Neural progenitor cell (in vitro differentiated cells): ENCODE results near the gene TNNI2. TPM values are rescaled to one million over a fixed set of nuclear protein-coding genes. Genes with fewer than 3 reads are reported as not detected.

Experiments
- DNase-seq: peaks from one replicate; pipeline ENCODE4 v3.0.0-alpha.2; 2016; ENCODE audit warnings: low spot score
- H2AFZ ChIP-seq: fragments of 200-600 bp; sonication (generic); replicated peaks from 2 replicates; pipeline ENCODE4 v1.6.1; 2016; ENCODE audit warnings: antibody characterized with exemption
- H3F3A ChIP-seq: fragments of 200-600 bp; sonication (generic); 2 replicates; pipeline ENCODE4 v1.6.1; 2016; ENCODE audit warnings: antibody characterized with exemption, low read depth
- H3K27ac ChIP-seq: fragments of 200-600 bp; sonication (generic); 2 replicates; pipeline ENCODE4 v1.5.1; 2016; ENCODE audit warnings: mild to moderate bottlenecking
- H3K27me3 ChIP-seq: fragments of 200-600 bp; sonication (generic); 2 replicates; pipeline ENCODE4 v1.6.1; 2016; ENCODE audit warnings: mild to moderate bottlenecking, moderate library complexity
- H3K36me3 ChIP-seq: fragments of 200-600 bp; sonication (generic); 2 replicates; pipeline ENCODE4 v1.5.1; 2016
- H3K4me1 ChIP-seq: fragments of 200-600 bp; sonication (generic); 2 replicates; pipeline ENCODE4 v1.6.1; 2016; ENCODE audit warnings: mixed run types
- H3K4me2 ChIP-seq: fragments of 200-600 bp; sonication (generic); 2 replicates; pipeline ENCODE4 v1.6.1; 2016
- H3K4me3 ChIP-seq: fragments of 200-600 bp; sonication (generic); 2 replicates; pipeline ENCODE4 v1.5.1; 2016
- H3K79me2 ChIP-seq: fragments of 200-600 bp; sonication (generic); 2 replicates; pipeline ENCODE4 v1.6.1; 2016; ENCODE audit warnings: low read depth
- H3K9ac ChIP-seq: fragments of 200-600 bp; sonication (generic); 2 replicates; pipeline ENCODE4 v1.6.1; 2016
- H3K9me3 ChIP-seq: fragments of 200-600 bp; sonication (generic); 2 replicates; pipeline ENCODE4 v1.5.1; 2016; ENCODE audit warnings: low read depth
- H4K20me1 ChIP-seq: fragments of 200-600 bp; sonication (generic); 2 replicates; pipeline ENCODE4 v1.6.1; 2016; ENCODE audit warnings: low read depth
- H3K27ac Mint-ChIP-seq: 3 replicates; pipeline ENCODE4 v1.8.0; 2021; ENCODE audit warnings: mixed read lengths
- H3K27me3 Mint-ChIP-seq: 2 replicates; pipeline ENCODE4 v1.8.0; 2022; ENCODE audit warnings: low read depth, mild to moderate bottlenecking, inconsistent platforms, moderate library complexity, mixed read lengths; ENCODE audit not compliant: insufficient read depth
- H3K36me3 Mint-ChIP-seq: 3 replicates; pipeline ENCODE4 v1.8.0; 2021; ENCODE audit warnings: mixed read lengths
- H3K4me1 Mint-ChIP-seq: 3 replicates; pipeline ENCODE4 v1.8.0; 2021; ENCODE audit warnings: mixed read lengths
- H3K4me3 Mint-ChIP-seq: 3 replicates; pipeline ENCODE4 v1.8.0; 2021; ENCODE audit warnings: mild to moderate bottlenecking, moderate library complexity, mixed read lengths
- H3K9me3 Mint-ChIP-seq: 3 replicates; pipeline ENCODE4 v1.8.0; 2020; ENCODE audit warnings: mixed read lengths
- CTCF ChIP-seq: fragments of 200-600 bp; sonication (generic); IDR thresholded peaks from 2 replicates; pipeline ENCODE4 v1.5.1; 2017; ENCODE audit warnings: antibody characterized with exemption, mild to moderate bottlenecking
- EZH2 ChIP-seq: fragments of 200-600 bp; sonication (generic); IDR thresholded peaks from 2 replicates; pipeline ENCODE4 v1.6.1; 2017; ENCODE audit warnings: antibody characterized with exemption, mild to moderate bottlenecking, moderate library complexity
- EZH2phosphoT487 ChIP-seq: fragments of 200-600 bp; sonication (generic); IDR thresholded peaks from 2 replicates; pipeline ENCODE4 v1.6.1; 2017; ENCODE audit warnings: antibody characterized with exemption
- total RNA-seq: library from RNA; depleted of rRNA; stranded (reverse); fragments of >200 nt; gene quantifications from 2 replicates; pipeline ENCODE4 v1.2.3, GENCODE V29; 2015; ENCODE audit warnings: low replicate concordance

TNNI2 gene
- total RNA-seq, 1 donor from 2014 or later = 2.6 TPM

GRCh38 chr11:1828542-1828941, 10.2 kb upstream of the TNNI2 start:
- Mint-ChIP-seq H3K4me3 (no peak overlapping the region), H3K27ac (no peak overlapping the region), H3K36me3 (no peaks in the 10 kb centered on the region), H3K9me3 (no peaks in the 10 kb centered on the region), H3K27me3 (peaks cover 12% of the 10 kb centered on the region), H3K4me1 (peaks cover 16% of the 10 kb centered on the region)
- Histone ChIP-seq H3F3A (no peaks in the 10 kb centered on the region), H3K9me3 (no peaks in the 10 kb centered on the region), H3K27me3 (no peaks in the 10 kb centered on the region), H3K27ac (no peak overlapping the region), H3K9ac (no peak overlapping the region), H3K4me3 (no peak overlapping the region), H3K4me1 (peaks cover 17% of the 10 kb centered on the region), H2AFZ (no peak overlapping the region), H3K79me2 (no peaks in the 10 kb centered on the region), H3K4me2 (no peak overlapping the region), H3K36me3 (no peaks in the 10 kb centered on the region), H4K20me1 (no peaks in the 10 kb centered on the region)
- no peak for DNase-seq
- TF ChIP-seq EZH2phosphoT487 (no peak), CTCF (no peak)

- Histone ChIP-seq H2AFZ (no peak overlapping the region), H3K4me3 (no peak overlapping the region), H3K9me3 (no peaks in the 10 kb centered on the region), H3K4me2 (no peak overlapping the region), H3K4me1 (peaks cover 18% of the 10 kb centered on the region), H3K79me2 (no peaks in the 10 kb centered on the region), H3K36me3 (no peaks in the 10 kb centered on the region), H3K27ac (no peak overlapping the region), H3F3A (no peaks in the 10 kb centered on the region), H4K20me1 (no peaks in the 10 kb centered on the region), H3K9ac (no peak overlapping the region), H3K27me3 (no peaks in the 10 kb centered on the region)
- H3K9me3 Mint-ChIP-seq = no peaks in the 10 kb centered on the region
- peak overlapping the region; percentile 5 for H3K27ac Mint-ChIP-seq
- no peak overlapping the region for H3K4me3 Mint-ChIP-seq
- no peak for DNase-seq
- H3K4me1 Mint-ChIP-seq = peaks cover 18% of the 10 kb centered on the region
- H3K36me3 Mint-ChIP-seq = no peaks in the 10 kb centered on the region
- H3K27me3 Mint-ChIP-seq = peaks cover 10% of the 10 kb centered on the region
- no peak for TF ChIP-seq CTCF
- TF ChIP-seq EZH2phosphoT487 = no peak
- TF ChIP-seq EZH2 = no peak
Measured at GRCh38 chr11:1829039-1829820, 9.6 kb upstream of the TNNI2 start.

GRCh38 chr11:1830004-1830321, 8.8 kb upstream of the TNNI2 start:
- Mint-ChIP-seq H3K4me1 (peaks cover 18% of the 10 kb centered on the region), H3K36me3 (no peaks in the 10 kb centered on the region), H3K9me3 (no peaks in the 10 kb centered on the region), H3K4me3 (no peak overlapping the region), H3K27ac (no peak overlapping the region), H3K27me3 (peaks cover 12% of the 10 kb centered on the region)
- Histone ChIP-seq H3K4me3 (no peak overlapping the region), H3K9ac (no peak overlapping the region), H3K27ac (no peak overlapping the region), H3K4me2 (no peak overlapping the region), H3K4me1 (peaks cover 18% of the 10 kb centered on the region), H3K36me3 (no peaks in the 10 kb centered on the region), H4K20me1 (no peaks in the 10 kb centered on the region), H3F3A (no peaks in the 10 kb centered on the region), H3K9me3 (no peaks in the 10 kb centered on the region), H3K79me2 (no peaks in the 10 kb centered on the region), H2AFZ (no peak overlapping the region), H3K27me3 (no peaks in the 10 kb centered on the region)
- no peak for DNase-seq
- TF ChIP-seq EZH2 (no peak), EZH2phosphoT487 (no peak), CTCF (no peak)
